Right kidney (tissue), 1 donor: ENCODE measurements around the gene IFRD2.
"Not testable (repeated sequence)": the region's sequence is repeated elsewhere in the genome, so short reads cannot be mapped to it uniquely, and the experiment has no call there.

Experiments used
- DNase-seq: peaks from one replicate; pipeline ENCODE4 v3.0.0-alpha.2; 2016

Gene IFRD2

GRCh38 chr3:50325497-50326181 is 33.4 kb upstream of the IFRD2 start:
- no peak for DNase-seq

GRCh38 chr3:50325113-50325480 is 32.9 kb upstream of the IFRD2 start:
- no peak for DNase-seq

- DNase-seq = no peak
Observed at GRCh38 chr3:50324351-50325112, 32.3 kb upstream of the IFRD2 start.

- DNase-seq = no peak
Observed at GRCh38 chr3:50323614-50324199, 31.5 kb upstream of the IFRD2 start.

- no peak for DNase-seq
Observed at GRCh38 chr3:50323092-50323600, 30.9 kb upstream of the IFRD2 start.

- DNase-seq = peak; percentile 73
Observed at GRCh38 chr3:50322386-50323091, 30.3 kb upstream of the IFRD2 start, which contains the start of gene HYAL2. Gene HYAL2, minus strand, starts transcription at chr3:50322745. Its CDS starts 2,256 bp downstream, at chr3:50320489.

GRCh38 chr3:50322115-50322385 is 29.8 kb upstream of the IFRD2 start:
- no peak for DNase-seq

- peak; percentile 100 for DNase-seq
Observed at GRCh38 chr3:50321336-50322114, 29.3 kb upstream of the IFRD2 start.

- DNase-seq = peak; percentile 99
Observed at GRCh38 chr3:50320853-50321335, 28.7 kb upstream of the IFRD2 start.

GRCh38 chr3:50319894-50320625 is 27.8 kb upstream of the IFRD2 start:
- DNase-seq = no peak

- DNase-seq = no peak
Observed at GRCh38 chr3:50319181-50319893, 27.1 kb upstream of the IFRD2 start.

GRCh38 chr3:50318615-50319014 is 26.4 kb upstream of the IFRD2 start:
- no peak for DNase-seq

GRCh38 chr3:50318163-50318562 is 25.9 kb upstream of the IFRD2 start:
- no peak for DNase-seq

- no peak for DNase-seq
Observed at GRCh38 chr3:50317300-50317699, 25.1 kb upstream of the IFRD2 start.

- no peak for DNase-seq
Observed at GRCh38 chr3:50316657-50317242, 24.5 kb upstream of the IFRD2 start.

- DNase-seq = no peak
Observed at GRCh38 chr3:50314816-50315215, 22.6 kb upstream of the IFRD2 start.

- no peak for DNase-seq
Observed at GRCh38 chr3:50314342-50314741, 22.1 kb upstream of the IFRD2 start.

- DNase-seq = not testable (repeated sequence)
Observed at GRCh38 chr3:50312041-50312440, 19.8 kb upstream of the IFRD2 start.

- DNase-seq = no peak
Observed at GRCh38 chr3:50304601-50305000, 12.4 kb upstream of the IFRD2 start.
